HCT116 (cell line): ENCODE results near the gene KCNJ10. TPM values are rescaled to one million over a fixed set of nuclear protein-coding genes. Genes with fewer than 3 reads are reported as not detected.

Experiments
- ATAC-seq: fragments of 200-7000 bp; cut with Tn5 transposase; 2 replicates; pipeline ENCODE4 v1.9.1; 2020; ENCODE audit warnings: mild to moderate bottlenecking, moderate library complexity
- BruUV-seq: library from RNA; stranded (reverse); fragments of 400-500 nt; replicated peaks from 2 replicates; lab custom pipeline; 2021; lab: Mats Ljungman, UMichigan
- CTCF ChIA-PET: fragments of 300-600 bp; sonication (Branson Sonifier 250); formaldehyde crosslinking; loops from one replicate; lab custom pipeline; 2021; ENCODE audit warnings: antibody characterized with exemption; lab: Charles Lee
- POLR2A ChIA-PET: fragments of 300-600, 350-600 bp; sonication (Branson Sonifier 250); formaldehyde crosslinking; loops from one replicate; lab custom pipeline; 2021; ENCODE audit warnings: antibody characterized with exemption; lab: Charles Lee
- RAD21 ChIA-PET, 2 experiments: fragments of 300-600 bp; sonication (Branson Sonifier 250); formaldehyde crosslinking; loops; one replicate each; lab custom pipeline; 2023; ENCODE audit warnings: low total read pairs in 2 of 2; ENCODE audit not compliant: uncharacterized antibody in 2 of 2, unreplicated experiment in 2 of 2, low non-redundant PET in 1 of 2; lab: Charles Lee
- DNase-seq: peaks from one replicate; pipeline ENCODE4 v3.0.0-alpha.2; 2010; ENCODE audit warnings: low read depth, low spot score
- H2AFZ ChIP-seq: fragments of 200-600 bp; shearing (Covaris generic), sonication (generic); 2 replicates; pipeline ENCODE4 v1.6.1; 2017; ENCODE audit warnings: low read depth, mixed run types, mixed read lengths, antibody characterized with exemption, low read length; ENCODE audit not compliant: poor library complexity, severe bottlenecking
- H3K27ac ChIP-seq: 2 replicates; pipeline ENCODE4 v1.5.1; 2012; ENCODE audit warnings: low read depth, low read length
- H3K27me3 ChIP-seq: fragments of 200-600 bp; sonication (generic); 2 replicates; pipeline ENCODE4 v1.6.1; 2016; ENCODE audit warnings: mixed run types, low read length, mixed read lengths; ENCODE audit not compliant: insufficient read depth
- H3K36me3 ChIP-seq, 2 experiments: fragments of 200-500 bp in 1 of 2; fragments of 200-600 bp in 1 of 2; sonication (Bioruptor generic) in 1 of 2; sonication (generic) in 1 of 2; 2 replicates each; pipeline versions ENCODE4 v1.5.1 to v1.6.1; 2014 to 2016; ENCODE audit warnings: low read length in 2 of 2, inconsistent platforms in 1 of 2, mixed read lengths in 1 of 2, mixed run types in 1 of 2; ENCODE audit not compliant: insufficient read depth in 2 of 2, control insufficient read depth in 1 of 2
- H3K4me1 ChIP-seq, 2 experiments: fragments of 200-600 bp in 1 of 2; sonication (generic) in 1 of 2; 2 replicates each; pipeline versions ENCODE4 v1.5.1 to v1.6.1; 2012 to 2017; ENCODE audit warnings: low read length in 2 of 2, inconsistent platforms in 1 of 2, mild to moderate bottlenecking in 1 of 2, mixed read lengths in 1 of 2, mixed run types in 1 of 2, moderate library complexity in 1 of 2; ENCODE audit not compliant: insufficient read depth in 2 of 2, control insufficient read depth in 1 of 2
- H3K4me2 ChIP-seq: fragments of 200-600 bp; sonication (generic); 2 replicates; pipeline ENCODE4 v1.6.1; 2017; ENCODE audit warnings: mixed run types, low read length, mixed read lengths
- H3K4me3 ChIP-seq, 2 experiments: fragments of 200-600 bp in 1 of 2; sonication (generic) in 1 of 2; replicated peaks in 1 of 2; 2 replicates each; pipeline ENCODE4 v1.5.1; 2011 to 2016; ENCODE audit warnings: low read length in 2 of 2, control low read depth in 1 of 2, low read depth in 1 of 2, mild to moderate bottlenecking in 1 of 2, mixed read lengths in 1 of 2, mixed run types in 1 of 2
- H3K79me2 ChIP-seq: fragments of 200-600 bp; sonication (generic); 2 replicates; pipeline ENCODE4 v1.6.1; 2017; ENCODE audit warnings: mild to moderate bottlenecking, mixed run types, low read length, moderate library complexity, mixed read lengths; ENCODE audit not compliant: insufficient read depth
- H3K9ac ChIP-seq: fragments of 200-600 bp; sonication (generic); 2 replicates; pipeline ENCODE4 v1.6.1; 2016; ENCODE audit warnings: low read length, mixed read lengths
- H3K9me2 ChIP-seq: fragments of 200-600 bp; sonication (generic), shearing (Covaris generic); 2 replicates; pipeline ENCODE4 v1.6.1; 2017; ENCODE audit warnings: mixed run types, mild to moderate bottlenecking, moderate library complexity; ENCODE audit not compliant: insufficient read depth
- H3K9me3 ChIP-seq, 2 experiments: fragments of 200-500 bp in 1 of 2; fragments of 200-600 bp in 1 of 2; sonication (Bioruptor generic) in 1 of 2; sonication (generic) in 1 of 2; 2 replicates each; pipeline ENCODE4 v1.6.1; 2014 to 2017; ENCODE audit warnings: low read length in 2 of 2, mixed read lengths in 2 of 2, inconsistent platforms in 1 of 2, low read depth in 1 of 2, mild to moderate bottlenecking in 1 of 2, mixed run types in 1 of 2, moderate library complexity in 1 of 2; ENCODE audit not compliant: control insufficient read depth in 1 of 2, insufficient read depth in 1 of 2
- H4K20me1 ChIP-seq: fragments of 200-600 bp; sonication (generic), shearing (Covaris generic); 2 replicates; pipeline ENCODE4 v1.6.1; 2017; ENCODE audit warnings: mixed run types, mild to moderate bottlenecking, moderate library complexity; ENCODE audit not compliant: insufficient read depth
- CBX3 ChIP-seq: IDR thresholded peaks from 2 replicates; pipeline ENCODE4 v1.6.1; 2012; ENCODE audit warnings: low read depth
- EZH2 ChIP-seq: fragments of 200-600 bp; sonication (generic); IDR thresholded peaks from 2 replicates; pipeline ENCODE4 v1.6.1; 2017; ENCODE audit warnings: antibody characterized with exemption, mixed run types
- EZH2phosphoT487 ChIP-seq: fragments of 200-600 bp; IDR thresholded peaks from 2 replicates; pipeline ENCODE4 v1.6.1; 2018; ENCODE audit warnings: antibody characterized with exemption, borderline replicate concordance
- POLR2A ChIP-seq: IDR thresholded peaks from 2 replicates; pipeline ENCODE4 v1.7.0; 2011; ENCODE audit warnings: borderline replicate concordance; ENCODE audit not compliant: insufficient read depth, insufficient read length; ENCODE audit errors: extremely low read depth
- POLR2AphosphoS5 ChIP-seq: IDR thresholded peaks from 2 replicates; pipeline ENCODE4 v1.6.1; 2011; ENCODE audit warnings: mild to moderate bottlenecking, low read depth, low read length, moderate library complexity
- REST ChIP-seq: IDR thresholded peaks from 2 replicates; pipeline ENCODE4 v1.6.1; 2012; ENCODE audit warnings: low read depth
- SP1 ChIP-seq: IDR thresholded peaks from 2 replicates; pipeline ENCODE4 v1.6.1; 2012; ENCODE audit warnings: low read depth
- TCF7L2 ChIP-seq: IDR thresholded peaks from 2 replicates; pipeline ENCODE4 v1.7.0; 2011; ENCODE audit warnings: borderline replicate concordance, inconsistent platforms; ENCODE audit not compliant: insufficient read depth, insufficient read length; ENCODE audit errors: extremely low read depth
- intact Hi-C: fragments of 100-400 bp; cut with micrococcal nuclease; formaldehyde crosslinking; loops from 2 replicates; pipeline ENCODE4 v1.10.0; 2022
- total RNA-seq: library from RNA; stranded (reverse); gene quantifications from one replicate; pipeline ENCODE4 v1.2.1, GENCODE V29; 2021; ENCODE audit not compliant: unreplicated experiment
- TF ChIP-seq, protein P1 (sequence below): IDR thresholded peaks from 2 replicates; pipeline ENCODE4 v1.6.1; 2012

The KCNJ10 gene
- total RNA-seq, 1 experiment from 2014 or later: 0.57 TPM

DNA sequence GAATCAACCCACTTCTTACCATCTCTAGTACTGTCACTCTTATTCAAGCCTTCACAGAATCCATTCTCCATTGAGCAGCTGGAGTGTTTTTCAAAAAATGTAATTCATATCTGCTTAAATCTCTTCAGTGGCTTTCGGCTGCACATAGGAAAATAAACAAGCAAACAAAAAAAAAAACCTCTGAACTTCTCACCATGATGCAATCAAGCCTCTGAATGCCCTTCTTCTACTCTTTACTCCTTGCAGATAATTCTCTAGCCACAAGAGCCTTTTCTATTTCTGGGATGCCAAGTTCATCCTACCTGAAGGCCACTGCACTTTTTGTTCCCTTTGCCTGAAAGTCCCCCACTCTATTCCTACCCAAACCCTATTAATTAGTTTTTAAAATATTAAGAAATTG, 52.4 kb downstream of the KCNJ10 start (continued):
- TF ChIP-seq REST: no peak
- TF ChIP-seq EZH2: no peak

- no peaks in the 10 kb centered on the region for H3K79me2 ChIP-seq
- no peak for DNase-seq
- no peak overlapping the region for H3K4me2 ChIP-seq
- TF ChIP-seq EZH2 (no peak), TCF7L2 (no peak), EZH2phosphoT487 (no peak), SP1 (no peak), POLR2AphosphoS5 (no peak), POLR2A (no peak), CBX3 (no peak)
- TF ChIP-seq, protein P1, sequence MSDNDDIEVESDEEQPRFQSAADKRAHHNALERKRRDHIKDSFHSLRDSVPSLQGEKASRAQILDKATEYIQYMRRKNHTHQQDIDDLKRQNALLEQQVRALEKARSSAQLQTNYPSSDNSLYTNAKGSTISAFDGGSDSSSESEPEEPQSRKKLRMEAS: no peak
- TF ChIP-seq, all 23 proteins: peak for 0
- H3K9me3 ChIP-seq: no peaks in the 10 kb centered on the region
- H3K36me3 ChIP-seq: no peaks in the 10 kb centered on the region
- H3K27me3 ChIP-seq: no peaks in the 10 kb centered on the region
- no peak overlapping the region for H2AFZ ChIP-seq
- no peak overlapping the region for H3K9ac ChIP-seq
- no peaks in the 10 kb centered on the region for H3K4me1 ChIP-seq
- ChIA-PET POLR2A (no interaction called here), CTCF (no interaction called here), RAD21 (no interaction called here)
- no peak overlapping the region for H3K4me3 ChIP-seq
- no peak for ATAC-seq
- intact Hi-C loops: no loop called here
- H4K20me1 ChIP-seq: no peaks in the 10 kb centered on the region
- H3K27ac ChIP-seq: no peak overlapping the region
- no peaks in the 10 kb centered on the region for H3K9me2 ChIP-seq
- no TSS peak for BruUV-seq
Observed at GRCh38 chr1:160011781-160012180, 58.2 kb downstream of the KCNJ10 start.
